Activated CD4-positive, alpha-beta T cell treated with anti-CD3 and anti-CD28 coated beads for 4 hours (primary cell): ENCODE data around the gene CAV1.

Experiments
- DNase-seq, 2 donors: peaks; one replicate each; pipeline ENCODE4 v3.0.0-alpha.2; 2020

Gene CAV1

DNA sequence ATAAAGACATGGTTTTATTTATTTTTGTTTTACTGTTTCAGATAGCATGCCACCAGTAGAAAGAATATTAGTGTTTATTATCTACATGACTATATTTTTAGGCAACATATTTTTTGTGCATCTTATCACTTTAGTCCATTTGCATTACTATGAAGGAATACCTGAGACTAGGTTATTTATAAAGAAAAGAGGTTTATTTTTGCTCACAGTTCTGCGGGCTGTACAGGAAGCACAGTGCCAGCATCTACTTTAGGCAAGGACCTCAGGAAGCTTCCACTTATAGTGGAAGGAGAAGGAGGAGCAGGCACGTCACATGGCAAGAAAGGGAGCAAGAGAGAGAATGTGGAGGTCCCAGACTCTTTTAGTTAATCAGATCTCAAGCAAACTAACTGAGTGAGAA lies 19.6 kb upstream of the CAV1 start:
- DNase-seq = no peak

GRCh38 chr7:116505823-116506222 lies 19.0 kb upstream of the CAV1 start:
- DNase-seq = no peak

DNA sequence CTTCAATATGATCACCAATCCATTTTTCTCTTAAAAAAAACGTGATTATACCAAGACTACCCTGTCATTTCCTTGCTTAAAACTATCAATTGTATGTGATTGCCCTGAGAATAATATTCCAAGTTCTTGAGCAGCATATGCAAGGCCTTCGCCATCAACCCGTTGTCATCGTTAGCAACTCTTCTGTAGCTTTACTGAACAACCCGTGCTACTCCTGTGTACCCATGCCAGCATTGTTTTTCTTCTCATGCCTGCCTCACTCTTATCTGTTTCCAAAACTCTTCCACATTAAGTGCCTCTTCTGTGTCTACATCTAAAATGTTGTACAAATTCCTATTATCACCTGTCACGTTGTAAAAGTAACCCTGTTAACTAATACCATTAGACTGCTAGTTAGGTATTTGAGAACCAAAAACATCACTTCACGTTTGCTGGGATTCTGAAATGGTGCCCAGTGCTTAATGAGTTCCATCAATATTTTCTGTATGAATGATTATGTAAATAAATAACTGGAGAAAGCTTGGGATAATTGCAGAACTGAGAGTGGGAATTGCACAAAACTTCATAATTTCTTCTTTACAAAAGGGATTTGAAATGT lies 14.8 kb upstream of the CAV1 start:
- DNase-seq = no peak

GRCh38 chr7:116510795-116511194 lies 14.0 kb upstream of the CAV1 start:
- no peak for DNase-seq

DNA sequence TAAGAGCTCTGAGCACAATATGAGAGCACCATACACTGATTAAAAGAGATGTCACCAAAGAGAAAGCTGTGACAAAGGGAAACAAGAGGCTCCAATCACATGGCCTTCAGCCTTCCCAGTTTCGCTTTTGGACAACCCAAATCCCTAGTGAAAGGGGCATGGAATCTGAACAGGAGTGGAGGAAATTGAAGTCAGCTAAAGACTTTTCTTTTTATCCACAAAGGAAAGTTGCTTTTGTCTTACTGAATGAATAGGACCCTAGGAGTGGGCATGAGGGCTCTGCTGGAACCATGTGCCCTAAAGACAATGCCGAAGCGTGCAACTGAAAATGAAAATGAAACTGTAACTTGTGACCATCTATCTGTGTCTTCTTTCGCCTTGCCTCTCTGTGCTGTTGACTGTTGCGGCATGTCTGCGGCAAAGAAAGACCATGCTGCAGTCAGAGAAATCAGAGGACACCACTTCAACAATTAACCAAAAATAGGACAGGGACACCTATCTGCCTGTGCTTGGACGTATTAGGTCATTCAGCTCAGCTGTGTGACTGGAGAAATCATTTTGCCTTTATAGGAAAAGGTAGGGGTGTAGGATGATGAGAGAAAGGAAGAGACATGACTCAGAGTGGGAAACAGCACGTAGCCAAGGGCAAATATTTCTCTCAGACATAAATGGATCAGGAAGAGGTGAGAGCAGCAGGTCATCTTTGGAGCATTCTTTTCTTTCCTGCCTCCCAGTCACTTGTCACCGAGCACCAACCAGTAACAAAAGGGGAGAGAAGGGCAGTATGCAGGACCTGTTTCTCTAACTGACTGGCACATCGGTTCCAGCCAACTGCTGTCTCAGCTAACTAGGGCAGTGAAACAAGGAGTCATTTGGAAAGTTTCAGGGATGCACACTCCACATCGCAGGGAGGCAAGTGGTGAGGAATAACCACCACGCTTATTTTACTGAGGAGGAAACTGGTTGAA lies 13.0 kb upstream of the CAV1 start:
- no peak for DNase-seq

- DNase-seq = no peak
These were observed 12.2 kb upstream of the CAV1 start for GRCh38 chr7:116512520-116513188.

- DNase-seq = no peak
These were observed 9.3 kb upstream of the CAV1 start for GRCh38 chr7:116515584-116515983.

DNA sequence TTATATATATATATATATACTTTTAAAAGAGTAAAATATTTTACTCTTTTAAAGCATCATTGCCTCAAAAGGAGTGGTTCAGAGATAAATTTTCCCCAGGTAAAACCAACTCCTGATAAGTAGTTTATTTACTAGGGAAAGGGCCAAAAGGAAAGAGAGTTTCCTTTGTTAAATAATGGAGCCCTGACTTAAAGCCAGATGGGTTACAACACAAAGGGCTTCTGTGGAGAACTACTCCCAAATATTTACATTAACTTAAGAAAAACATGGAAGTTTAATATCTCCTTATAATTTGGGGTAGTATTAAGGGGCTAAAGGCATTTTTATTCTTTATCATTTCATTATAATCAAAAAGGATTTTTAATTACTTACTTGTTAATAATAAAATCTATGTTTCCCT lies 8.5 kb upstream of the CAV1 start:
- DNase-seq = no peak

DNA sequence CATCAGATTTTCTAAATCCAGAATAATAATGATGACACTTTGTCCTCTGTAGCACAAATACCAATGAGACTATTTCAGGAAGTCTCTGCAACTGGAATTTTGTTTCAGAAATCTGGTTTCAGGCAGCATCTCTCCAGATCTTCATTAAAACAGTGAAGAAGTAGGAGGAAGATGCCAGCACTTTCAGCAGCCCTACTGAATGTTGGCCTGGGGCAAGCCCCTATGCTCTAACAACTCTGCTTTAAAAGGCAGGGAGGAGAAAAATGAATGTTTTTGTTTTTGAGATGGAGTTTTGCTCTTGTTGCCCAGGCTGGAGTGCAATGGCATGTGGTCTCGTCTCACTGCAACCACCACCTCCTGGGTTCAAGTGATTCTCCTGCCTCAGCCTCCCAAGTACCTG lies 7.2 kb upstream of the CAV1 start:
- no peak for DNase-seq

GRCh38 chr7:116518961-116519360 lies 5.9 kb upstream of the CAV1 start:
- no peak for DNase-seq

GRCh38 chr7:116521046-116521664 lies 3.7 kb upstream of the CAV1 start:
- no peak for DNase-seq

- no peak for DNase-seq
These were observed 2.6 kb upstream of the CAV1 start for GRCh38 chr7:116522247-116522646.

DNA sequence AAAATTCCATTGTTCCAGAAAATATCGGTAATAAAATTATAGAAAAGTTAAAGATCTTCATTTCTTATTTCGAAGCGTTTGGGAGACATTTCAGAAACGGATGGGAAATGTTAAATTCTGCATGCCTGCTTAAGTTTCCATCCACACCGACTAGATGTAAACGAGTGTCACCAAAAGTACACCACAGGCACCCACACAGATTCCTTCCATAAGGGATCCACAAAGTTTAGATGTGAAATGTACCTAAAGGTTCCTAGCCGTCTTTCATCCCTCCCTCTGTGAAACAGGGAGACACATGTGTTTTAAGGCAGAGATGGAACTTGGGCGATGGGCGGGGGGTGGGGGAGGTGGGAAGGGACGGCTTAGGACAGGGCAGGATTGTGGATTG lies 621 bp upstream of the CAV1 start:
- no peak for DNase-seq

GRCh38 chr7:116525298-116525912 lies 569 bp downstream of the CAV1 start:
- DNase-seq = peak; percentile 11 to 21

- peak; percentile 47 to 48 for DNase-seq
These were observed 1.4 kb downstream of the CAV1 start for GRCh38 chr7:116525913-116526861.

- no peak for DNase-seq
These were observed 2.1 kb downstream of the CAV1 start for GRCh38 chr7:116526897-116527296.

- no peak for DNase-seq
These were observed 2.7 kb downstream of the CAV1 start for GRCh38 chr7:116527521-116527920.

DNA sequence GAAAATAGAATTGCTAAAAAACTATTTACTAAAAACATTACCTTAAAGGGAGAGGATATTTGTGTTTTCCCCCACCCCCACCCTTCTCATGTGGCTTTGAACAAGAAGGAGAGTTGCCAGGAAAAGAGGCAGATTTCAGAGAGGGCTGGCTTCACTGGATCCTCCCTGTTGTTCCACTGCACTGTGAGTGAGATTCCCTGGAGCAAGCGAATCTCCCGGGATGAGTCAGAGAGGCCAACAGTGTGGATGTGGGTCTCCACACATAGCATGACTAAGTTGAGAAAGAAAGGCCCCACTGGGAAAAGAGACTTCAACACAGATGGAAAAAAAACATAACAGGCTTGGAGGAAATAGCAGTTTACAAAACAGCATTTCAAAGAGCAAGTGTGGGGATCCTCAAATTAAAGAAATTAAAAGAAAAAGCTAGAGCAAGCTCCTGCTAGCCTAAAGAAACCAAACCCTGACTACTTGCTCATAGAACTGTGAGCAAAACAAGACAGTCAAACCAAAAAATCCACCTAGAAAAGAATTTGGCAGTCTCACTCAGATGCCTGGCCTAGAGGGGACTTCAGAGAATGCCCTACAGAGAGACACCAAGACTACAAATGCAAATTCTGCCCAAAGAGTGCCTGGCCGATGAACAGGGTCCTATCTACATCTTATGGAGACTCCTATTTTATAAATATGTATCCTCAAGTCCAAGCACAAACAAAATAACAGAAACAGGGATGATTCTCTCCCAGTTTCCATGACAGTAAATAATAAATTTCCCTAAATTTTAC lies 3.4 kb downstream of the CAV1 start:
- no peak for DNase-seq

GRCh38 chr7:116529250-116529649 lies 4.4 kb downstream of the CAV1 start:
- DNase-seq = no peak

DNA sequence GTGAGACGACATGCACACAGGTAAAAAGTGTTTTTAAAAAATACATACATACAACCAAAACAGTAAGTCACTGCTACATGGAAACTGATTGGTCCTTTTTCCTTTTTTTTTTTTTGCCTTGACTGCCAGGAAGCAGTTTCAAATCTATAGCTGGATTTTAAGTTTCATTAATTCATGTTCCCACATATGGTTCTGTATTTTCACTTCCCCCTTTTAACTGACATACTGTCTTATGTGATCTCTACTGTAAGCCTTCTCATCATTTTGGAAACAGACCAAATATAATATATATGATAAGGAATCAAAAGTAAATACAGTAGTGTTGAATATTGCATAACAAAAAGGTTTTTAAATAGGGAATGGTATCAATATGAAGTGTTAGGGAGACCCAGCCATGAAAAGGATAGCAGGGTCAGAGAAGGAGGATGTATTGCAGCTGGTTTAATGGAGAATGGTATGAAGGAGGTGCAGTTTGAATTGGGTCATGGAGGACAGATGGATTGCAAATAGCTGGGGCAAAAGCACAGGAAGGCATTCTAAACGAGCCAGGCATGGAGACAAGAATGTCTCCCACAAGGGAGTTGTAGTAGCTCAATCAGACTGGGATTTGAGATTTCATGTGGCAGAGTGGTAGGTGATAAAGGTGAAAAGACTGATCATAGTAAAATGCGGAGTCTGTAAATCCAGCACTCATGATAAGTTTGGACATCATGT lies 5.4 kb downstream of the CAV1 start:
- no peak for DNase-seq
